ENCODE measurements around the gene TIAM2.

- TF ChIP-seq POLR2A (IDR thresholded peaks at IDR 0.05) (no peak), CTCF (IDR thresholded peaks at IDR 0.05) (no peak), EP300 (IDR thresholded peaks at IDR 0.05) (no peak)
Observed at GRCh38 chr6:154962753-154963152, 32.4 kb upstream of the TIAM2 start.

Data from ovary (tissue), 3 donors.